Memory B cell (primary cell): Measurements from ENCODE around the gene SUCLG1.
"Not testable (repeated sequence)": the region's sequence is repeated elsewhere in the genome, so short reads cannot be mapped to it uniquely, and the experiment has no call there.

Experiments
- ATAC-seq: fragments of 150-1000 bp; cut with Tn5 transposase; 2 replicates; pipeline ENCODE4 v1.10.0; 2021; ENCODE audit warnings: low read depth, mild to moderate bottlenecking, moderate library complexity
- DNase-seq, 2 donors: peaks; one replicate each; pipeline ENCODE4 v3.0.0; 2022; ENCODE audit warnings: low spot score in 2 of 2
- H3K27ac Mint-ChIP-seq: one replicate; pipeline ENCODE4 v1.8.0; 2022; ENCODE audit warnings: mild to moderate bottlenecking, moderate library complexity, mixed read lengths
- H3K27me3 Mint-ChIP-seq: one replicate; pipeline ENCODE4 v1.8.0; 2022; ENCODE audit warnings: mixed read lengths
- H3K36me3 Mint-ChIP-seq: one replicate; pipeline ENCODE4 v1.8.0; 2022; ENCODE audit warnings: mild to moderate bottlenecking, mixed read lengths
- H3K4me1 Mint-ChIP-seq: one replicate; pipeline ENCODE4 v1.8.0; 2022; ENCODE audit warnings: mixed read lengths
- H3K4me3 Mint-ChIP-seq: one replicate; pipeline ENCODE4 v1.8.0; 2022; ENCODE audit warnings: mild to moderate bottlenecking, moderate library complexity, mixed read lengths
- H3K9me3 Mint-ChIP-seq: one replicate; pipeline ENCODE4 v1.8.0; 2022; ENCODE audit warnings: mixed read lengths

The SUCLG1 gene

GRCh38 chr2:84421791-84422190 is 37.3 kb downstream of the SUCLG1 start:
- H3K27ac Mint-ChIP-seq: no peak overlapping the region
- H3K9me3 Mint-ChIP-seq: no peaks in the 10 kb centered on the region
- H3K36me3 Mint-ChIP-seq: peaks cover 14% of the 10 kb centered on the region

GRCh38 chr2:84421197-84421596 is 37.9 kb downstream of the SUCLG1 start:
- no peak for DNase-seq
- Mint-ChIP-seq H3K27ac (no peak overlapping the region), H3K9me3 (no peaks in the 10 kb centered on the region), H3K27me3 (no peaks in the 10 kb centered on the region), H3K4me3 (no peak overlapping the region), H3K36me3 (peaks cover 14% of the 10 kb centered on the region), H3K4me1 (no peaks in the 10 kb centered on the region)
- ATAC-seq: no peak

More at GRCh38 chr2:84421791-84422190, 37.3 kb downstream of the SUCLG1 start:
- ATAC-seq: no peak
- no peaks in the 10 kb centered on the region for H3K27me3 Mint-ChIP-seq
- H3K4me3 Mint-ChIP-seq: no peak overlapping the region
- no peak for DNase-seq
- no peaks in the 10 kb centered on the region for H3K4me1 Mint-ChIP-seq

GRCh38 chr2:84417453-84418145 is 41.5 kb downstream of the SUCLG1 start:
- H3K4me1 Mint-ChIP-seq: no peaks in the 10 kb centered on the region
- ATAC-seq (no peak), DNase-seq (no peak)
- H3K36me3 Mint-ChIP-seq: peaks cover 5% of the 10 kb centered on the region
- H3K4me3 Mint-ChIP-seq: no peak overlapping the region
- H3K27me3 Mint-ChIP-seq: no peaks in the 10 kb centered on the region
- no peaks in the 10 kb centered on the region for H3K9me3 Mint-ChIP-seq
- H3K27ac Mint-ChIP-seq: no peak overlapping the region

GRCh38 chr2:84409531-84409930 is 49.5 kb downstream of the SUCLG1 start:
- peaks cover 3% of the 10 kb centered on the region for H3K27me3 Mint-ChIP-seq
- H3K9me3 Mint-ChIP-seq: no peaks in the 10 kb centered on the region
- no peaks in the 10 kb centered on the region for H3K4me1 Mint-ChIP-seq
- DNase-seq (no peak), ATAC-seq (no peak)
- H3K36me3 Mint-ChIP-seq: no peaks in the 10 kb centered on the region
- no peak overlapping the region for H3K4me3 Mint-ChIP-seq
- H3K27ac Mint-ChIP-seq: no peak overlapping the region

GRCh38 chr2:84402111-84402510 is 57.0 kb downstream of the SUCLG1 start:
- not testable (repeated sequence) for H3K27ac Mint-ChIP-seq, ATAC-seq, H3K27me3 Mint-ChIP-seq, H3K36me3 Mint-ChIP-seq, H3K9me3 Mint-ChIP-seq, H3K4me3 Mint-ChIP-seq, H3K4me1 Mint-ChIP-seq, DNase-seq

- not testable (repeated sequence) for ATAC-seq, H3K27ac Mint-ChIP-seq, H3K9me3 Mint-ChIP-seq, H3K4me3 Mint-ChIP-seq, H3K36me3 Mint-ChIP-seq, DNase-seq, H3K4me1 Mint-ChIP-seq, H3K27me3 Mint-ChIP-seq
Measured at GRCh38 chr2:84399839-84400238, 59.2 kb downstream of the SUCLG1 start.

- Mint-ChIP-seq H3K27me3 (peaks cover 1% of the 10 kb centered on the region), H3K4me1 (no peaks in the 10 kb centered on the region), H3K9me3 (peaks cover 3% of the 10 kb centered on the region), H3K4me3 (no peak overlapping the region), H3K36me3 (peaks cover 1% of the 10 kb centered on the region), H3K27ac (no peak overlapping the region)
- ATAC-seq (no peak), DNase-seq (no peak)
Measured at GRCh38 chr2:84395820-84396219, 63.3 kb downstream of the SUCLG1 start.

GRCh38 chr2:84394628-84395027 is 64.5 kb downstream of the SUCLG1 start:
- no peak for ATAC-seq
- no peak for DNase-seq
- H3K27ac Mint-ChIP-seq: no peak overlapping the region
- no peak overlapping the region for H3K4me3 Mint-ChIP-seq
- H3K4me1 Mint-ChIP-seq: no peaks in the 10 kb centered on the region
- H3K36me3 Mint-ChIP-seq: peaks cover 1% of the 10 kb centered on the region
- peaks cover 3% of the 10 kb centered on the region for H3K9me3 Mint-ChIP-seq
- H3K27me3 Mint-ChIP-seq: peaks cover 3% of the 10 kb centered on the region

- H3K4me1 Mint-ChIP-seq: no peaks in the 10 kb centered on the region
- no peak for ATAC-seq
- H3K27ac Mint-ChIP-seq: no peak overlapping the region
- peaks cover 1% of the 10 kb centered on the region for H3K36me3 Mint-ChIP-seq
- peaks cover 3% of the 10 kb centered on the region for H3K27me3 Mint-ChIP-seq
- no peak for DNase-seq
- H3K4me3 Mint-ChIP-seq: no peak overlapping the region
- H3K9me3 Mint-ChIP-seq: peaks cover 3% of the 10 kb centered on the region
Measured at GRCh38 chr2:84393829-84394228, 65.3 kb downstream of the SUCLG1 start.

- Mint-ChIP-seq H3K9me3 (peaks cover 5% of the 10 kb centered on the region), H3K4me1 (no peaks in the 10 kb centered on the region), H3K27me3 (peaks cover 12% of the 10 kb centered on the region), H3K27ac (no peak overlapping the region), H3K36me3 (peaks cover 1% of the 10 kb centered on the region), H3K4me3 (no peak overlapping the region)
- ATAC-seq (no peak), DNase-seq (no peak)
Measured at GRCh38 chr2:84389794-84390193, 69.3 kb downstream of the SUCLG1 start.

- ATAC-seq: no peak
- Mint-ChIP-seq H3K36me3 (peaks cover 1% of the 10 kb centered on the region), H3K4me1 (no peaks in the 10 kb centered on the region), H3K4me3 (no peak overlapping the region), H3K9me3 (peaks cover 8% of the 10 kb centered on the region), H3K27me3 (peaks cover 10% of the 10 kb centered on the region), H3K27ac (no peak overlapping the region)
- no peak for DNase-seq
Measured at GRCh38 chr2:84388921-84389490, 70.1 kb downstream of the SUCLG1 start.

GRCh38 chr2:84388133-84388532 is 70.9 kb downstream of the SUCLG1 start:
- Mint-ChIP-seq H3K27ac (no peak overlapping the region), H3K4me1 (no peaks in the 10 kb centered on the region), H3K4me3 (no peak overlapping the region), H3K36me3 (peaks cover 1% of the 10 kb centered on the region), H3K9me3 (peaks cover 11% of the 10 kb centered on the region), H3K27me3 (peaks cover 10% of the 10 kb centered on the region)
- DNase-seq: no peak
- no peak for ATAC-seq

GRCh38 chr2:84386336-84387040 is 72.6 kb downstream of the SUCLG1 start:
- Mint-ChIP-seq H3K27me3 (peaks cover 10% of the 10 kb centered on the region), H3K4me3 (no peak overlapping the region)

GRCh38 chr2:84383271-84383670 is 75.8 kb downstream of the SUCLG1 start:
- Mint-ChIP-seq H3K36me3 (no peaks in the 10 kb centered on the region), H3K27me3 (peaks cover 9% of the 10 kb centered on the region), H3K4me1 (no peaks in the 10 kb centered on the region), H3K9me3 (peaks cover 8% of the 10 kb centered on the region), H3K4me3 (no peak overlapping the region), H3K27ac (no peak overlapping the region)
- DNase-seq: no peak
- ATAC-seq: no peak

More at GRCh38 chr2:84386336-84387040, 72.6 kb downstream of the SUCLG1 start:
- no peak for ATAC-seq
- no peaks in the 10 kb centered on the region for H3K4me1 Mint-ChIP-seq
- DNase-seq: no peak
- no peak overlapping the region for H3K27ac Mint-ChIP-seq
- H3K36me3 Mint-ChIP-seq: no peaks in the 10 kb centered on the region
- H3K9me3 Mint-ChIP-seq: peaks cover 8% of the 10 kb centered on the region
